HepG2 (cell line): ENCODE results near the gene MYCBPAP. TPM values are rescaled to one million over a fixed set of nuclear protein-coding genes. Genes with fewer than 3 reads are reported as not detected.

ENCODE experiments used
- ATAC-seq: fragments of 200-7000 bp; cut with Tn5 transposase; 3 replicates; pipeline ENCODE4 v1.9.1; 2020; ENCODE audit warnings: mild to moderate bottlenecking, moderate library complexity
- BruUV-seq: library from RNA; stranded (reverse); fragments of 400-500 nt; replicated peaks from 2 replicates; lab custom pipeline; 2021; lab: Mats Ljungman, UMichigan
- CTCF ChIA-PET: fragments of 300-600 bp; formaldehyde crosslinking; extraction: SDS; loops from one replicate; lab custom pipeline; 2021; ENCODE audit warnings: low total read pairs, inconsistent platforms, low intra/inter-chr PET ratio; lab: Yijun Ruan, JAX
- POLR2A ChIA-PET: fragments of 350-600 bp; sonication (Branson Sonifier 250); formaldehyde crosslinking; loops from one replicate; lab custom pipeline; 2020; ENCODE audit warnings: antibody characterized with exemption, inconsistent platforms; lab: Yijun Ruan, JAX
- DNase-seq: peaks from one replicate; pipeline ENCODE4 v3.0.0-alpha.2; 2015; ENCODE audit warnings: low spot score
- FAIRE-seq: peaks from 3 replicates; lab custom pipeline; 2011; peaks lifted over from hg19 to GRCh38; lab: Jason Lieb, UNC
- H2AFZ ChIP-seq: one replicate; pipeline ENCODE4 v1.6.1; 2011; ENCODE audit warnings: low read length, inconsistent platforms
- H3K27ac ChIP-seq: fragments of 300-600 bp; 3 replicates; pipeline ENCODE4 v1.8.0; 2011; ENCODE audit warnings: mixed run types, mild to moderate bottlenecking, mixed read lengths, low read length, inconsistent platforms; ENCODE audit not compliant: insufficient read depth; ENCODE audit errors: extremely low read length
- H3K27me3 ChIP-seq, 2 experiments: fragments of 200-600 bp in 1 of 2; 2 replicates in 1 of 2; 3 replicates in 1 of 2; pipeline versions ENCODE4 v1.6.0 to v1.8.0; 2011; ENCODE audit warnings: low read length in 2 of 2, mild to moderate bottlenecking in 2 of 2, moderate library complexity in 2 of 2, inconsistent platforms in 1 of 2; ENCODE audit not compliant: insufficient read depth in 2 of 2, control insufficient read depth in 1 of 2
- H3K36me3 ChIP-seq, 2 experiments: fragments of 200-600 bp in 1 of 2; replicated peaks in 1 of 2; 2 replicates in 1 of 2; 3 replicates in 1 of 2; pipeline versions ENCODE4 v1.5.1 to v1.8.0; 2011; ENCODE audit warnings: low read length in 2 of 2, inconsistent platforms in 1 of 2; ENCODE audit not compliant: insufficient read depth in 2 of 2, control insufficient read depth in 1 of 2
- H3K4me1 ChIP-seq: 2 replicates; pipeline ENCODE4 v1.5.1; 2012; ENCODE audit warnings: low read length, inconsistent platforms; ENCODE audit not compliant: insufficient read depth
- H3K4me2 ChIP-seq: 2 replicates; pipeline ENCODE4 v1.6.0; 2011; ENCODE audit warnings: low read depth, low read length, inconsistent platforms
- H3K4me3 ChIP-seq, 3 experiments: fragments of 200-600 bp in 1 of 3; sonication (generic), shearing (Covaris generic) in 1 of 3; replicated peaks in 1 of 3; 2 replicates each; pipeline ENCODE4 v1.5.1; 2011 to 2016; ENCODE audit warnings: low read length in 3 of 3, inconsistent platforms in 2 of 3, low read depth in 2 of 3, mild to moderate bottlenecking in 2 of 3, control low read depth in 1 of 3, mixed read lengths in 1 of 3; ENCODE audit not compliant: insufficient read depth in 1 of 3
- H3K79me2 ChIP-seq: one replicate; pipeline ENCODE4 v1.6.1; 2011; ENCODE audit warnings: low read length, inconsistent platforms; ENCODE audit not compliant: insufficient read depth
- H3K9ac ChIP-seq: 2 replicates; pipeline ENCODE4 v1.6.0; 2011; ENCODE audit warnings: mild to moderate bottlenecking, low read depth, low read length, inconsistent platforms; ENCODE audit not compliant: insufficient read depth
- H3K9me3 ChIP-seq: 2 replicates; pipeline ENCODE4 v1.5.1; 2012; ENCODE audit warnings: mild to moderate bottlenecking, low read length
- H4K20me1 ChIP-seq: 2 replicates; pipeline ENCODE4 v1.6.0; 2011; ENCODE audit warnings: inconsistent platforms, mild to moderate bottlenecking, low read length, moderate library complexity; ENCODE audit not compliant: insufficient read depth
- CSRNP1 ChIP-seq: sonication (generic); formaldehyde crosslinking; IDR thresholded peaks from 2 replicates; pipeline ENCODE4 v1.8.1; 2023; ENCODE audit warnings: mild to moderate bottlenecking, missing genetic modification reagents
- DMAP1 ChIP-seq: IDR thresholded peaks from 2 replicates; pipeline ENCODE4 v1.6.1; 2016
- HOXA7 ChIP-seq: sonication (generic); formaldehyde crosslinking; IDR thresholded peaks from 2 replicates; pipeline ENCODE4 v1.8.1; 2022; ENCODE audit warnings: mild to moderate bottlenecking, missing genetic modification reagents, moderate library complexity
- KDM2A ChIP-seq: sonication (generic); formaldehyde crosslinking; IDR thresholded peaks from 2 replicates; pipeline ENCODE4 v1.4.0; 2020; ENCODE audit warnings: low read depth, missing genetic modification reagents, borderline replicate concordance
- KLF9 ChIP-seq: IDR thresholded peaks from 2 replicates; pipeline ENCODE4 v1.6.1; 2016; ENCODE audit warnings: low read depth
- MTERF4 ChIP-seq: sonication (generic); formaldehyde crosslinking; IDR thresholded peaks from 2 replicates; pipeline ENCODE4 v1.8.0; 2023; ENCODE audit warnings: mild to moderate bottlenecking, missing genetic modification reagents
- SMYD3 ChIP-seq: sonication (generic); formaldehyde crosslinking; IDR thresholded peaks from 2 replicates; pipeline ENCODE4 v1.8.1; 2023; ENCODE audit warnings: mild to moderate bottlenecking, missing genetic modification reagents
- TAF15 ChIP-seq: fragments of 200-400 bp; formaldehyde crosslinking; IDR thresholded peaks from one replicate; pipeline ENCODE4 v1.6.1; 2018; ENCODE audit warnings: mild to moderate bottlenecking, low read depth, low read length; ENCODE audit not compliant: poor library complexity, severe bottlenecking
- ZFP41 ChIP-seq: sonication (generic); formaldehyde crosslinking; IDR thresholded peaks from 2 replicates; pipeline ENCODE4 v1.4.0; 2020; ENCODE audit warnings: mild to moderate bottlenecking, missing genetic modification reagents, borderline replicate concordance
- ZNF552 ChIP-seq: sonication (generic); formaldehyde crosslinking; IDR thresholded peaks from 2 replicates; pipeline ENCODE4 v1.9.0; 2022; ENCODE audit warnings: missing genetic modification reagents, mild to moderate bottlenecking, borderline replicate concordance
- ZNF570 ChIP-seq: sonication (generic); formaldehyde crosslinking; IDR thresholded peaks from 2 replicates; pipeline ENCODE4 v1.4.0; 2020; ENCODE audit warnings: mild to moderate bottlenecking, missing genetic modification reagents, borderline replicate concordance
- WGBS: methylation state at CpG from one replicate; pipeline ENCODE4 v1.1.6; 2017; ENCODE audit warnings: low lambda C conversion rate; 5-methylcytosine and 5-hydroxymethylcytosine counted together
- in situ Hi-C: cut with HindIII; loops from 2 replicates; pipeline ENCODE4 v1.10.0; 2017; ENCODE audit warnings: low pct_unique_long_range_greater_than_20kb; ENCODE audit not compliant: extremely low pct_ligation_motif_present
- intact Hi-C: fragments of 100-400 bp; cut with micrococcal nuclease; formaldehyde crosslinking; loops from one replicate; pipeline ENCODE4 v1.10.0; 2022; ENCODE audit not compliant: unreplicated experiment
- polyA plus RNA-seq, 8 experiments: library from polyadenylated mRNA; depleted of rRNA in 3 of 8; stranded (reverse) in 7 of 8; unstranded in 1 of 8; fragments of >200 nt; fragmentation: Illumina TruSeq in 4 of 8; extraction: Trizol in 4 of 8; gene quantifications; 2 replicates each; pipeline versions ENCODE4 v1.2.1 to v1.2.3, GENCODE V29; 2011 to 2016; ENCODE audit warnings: low read depth in 4 of 8, missing spikeins in 1 of 8, mixed read lengths in 1 of 8; ENCODE audit not compliant: insufficient read depth in 1 of 8
- total RNA-seq, 5 experiments: library from RNA; depleted of rRNA; stranded (reverse); fragments of >200 nt; fragmentation: Illumina TruSeq; extraction: Trizol; gene quantifications; 2 replicates each; pipeline ENCODE4 v1.2.3, GENCODE V29; 2016; ENCODE audit warnings: low read depth in 1 of 5
- TF ChIP-seq, protein P1 (sequence below): sonication (generic); formaldehyde crosslinking; IDR thresholded peaks from 2 replicates; pipeline ENCODE4 v1.8.0; 2022; ENCODE audit warnings: missing genetic modification reagents, mild to moderate bottlenecking, borderline replicate concordance
- TF ChIP-seq, protein P2 (sequence below): sonication (generic); formaldehyde crosslinking; IDR thresholded peaks from 2 replicates; pipeline ENCODE4 v1.5.1; 2020; ENCODE audit warnings: missing genetic modification reagents, mild to moderate bottlenecking, borderline replicate concordance

Gene MYCBPAP
- total and polyA plus RNA-seq, 2 of the 13 experiments (the other 11 are each of a cell fraction or from before 2014, with no cell fraction given) = 0.22 to 0.24 TPM

- no peak for TF ChIP-seq MTERF4
Observed at GRCh38 chr17:50531428-50532025, 23.3 kb downstream of the MYCBPAP start (continued).

GRCh38 chr17:50532452-50533024, 24.3 kb downstream of the MYCBPAP start, which contains the start of gene EPN3:
EPN3 (plus strand) TSS chr17:50532735; CDS start chr17:50536557, 3,822 bp downstream.
- intact Hi-C loops = no loop called here
- CTCF ChIA-PET = no interaction called here
- TF ChIP-seq, protein P1, sequence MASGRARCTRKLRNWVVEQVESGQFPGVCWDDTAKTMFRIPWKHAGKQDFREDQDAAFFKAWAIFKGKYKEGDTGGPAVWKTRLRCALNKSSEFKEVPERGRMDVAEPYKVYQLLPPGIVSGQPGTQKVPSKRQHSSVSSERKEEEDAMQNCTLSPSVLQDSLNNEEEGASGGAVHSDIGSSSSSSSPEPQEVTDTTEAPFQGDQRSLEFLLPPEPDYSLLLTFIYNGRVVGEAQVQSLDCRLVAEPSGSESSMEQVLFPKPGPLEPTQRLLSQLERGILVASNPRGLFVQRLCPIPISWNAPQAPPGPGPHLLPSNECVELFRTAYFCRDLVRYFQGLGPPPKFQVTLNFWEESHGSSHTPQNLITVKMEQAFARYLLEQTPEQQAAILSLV (CRISPR knock-in tag) = no peak
- TF ChIP-seq KLF9 (CRISPR knock-in tag) (no peak), ZNF552 (no peak), ZFP41 (CRISPR knock-in tag) (no peak), SMYD3 (CRISPR knock-in tag) (no peak), TAF15 (peak; percentile 27), HOXA7 (no peak), CSRNP1 (CRISPR knock-in tag) (no peak), DMAP1 (CRISPR knock-in tag) (no peak), ZNF570 (CRISPR knock-in tag) (no peak), KDM2A (CRISPR knock-in tag) (peak; percentile 73; the same call in 1 of the 2 replicates)
- TF ChIP-seq, protein P2, sequence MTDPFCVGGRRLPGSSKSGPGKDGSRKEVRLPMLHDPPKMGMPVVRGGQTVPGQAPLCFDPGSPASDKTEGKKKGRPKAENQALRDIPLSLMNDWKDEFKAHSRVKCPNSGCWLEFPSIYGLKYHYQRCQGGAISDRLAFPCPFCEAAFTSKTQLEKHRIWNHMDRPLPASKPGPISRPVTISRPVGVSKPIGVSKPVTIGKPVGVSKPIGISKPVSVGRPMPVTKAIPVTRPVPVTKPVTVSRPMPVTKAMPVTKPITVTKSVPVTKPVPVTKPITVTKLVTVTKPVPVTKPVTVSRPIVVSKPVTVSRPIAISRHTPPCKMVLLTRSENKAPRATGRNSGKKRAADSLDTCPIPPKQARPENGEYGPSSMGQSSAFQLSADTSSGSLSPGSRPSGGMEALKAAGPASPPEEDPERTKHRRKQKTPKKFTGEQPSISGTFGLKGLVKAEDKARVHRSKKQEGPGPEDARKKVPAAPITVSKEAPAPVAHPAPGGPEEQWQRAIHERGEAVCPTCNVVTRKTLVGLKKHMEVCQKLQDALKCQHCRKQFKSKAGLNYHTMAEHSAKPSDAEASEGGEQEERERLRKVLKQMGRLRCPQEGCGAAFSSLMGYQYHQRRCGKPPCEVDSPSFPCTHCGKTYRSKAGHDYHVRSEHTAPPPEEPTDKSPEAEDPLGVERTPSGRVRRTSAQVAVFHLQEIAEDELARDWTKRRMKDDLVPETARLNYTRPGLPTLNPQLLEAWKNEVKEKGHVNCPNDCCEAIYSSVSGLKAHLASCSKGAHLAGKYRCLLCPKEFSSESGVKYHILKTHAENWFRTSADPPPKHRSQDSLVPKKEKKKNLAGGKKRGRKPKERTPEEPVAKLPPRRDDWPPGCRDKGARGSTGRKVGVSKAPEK (CRISPR knock-in tag) = no peak

More at GRCh38 chr17:50532452-50533024, 24.3 kb downstream of the MYCBPAP start, which contains the start of gene EPN3:
- ATAC-seq = peak; percentile 57
- Histone ChIP-seq H3K36me3 (no peaks in the 10 kb centered on the region), H3K4me3 (peak within 1 kb of the TSS; percentile 19 to 64 (median 32); a peak in 5 of 6 replicates), H3K4me1 (peaks cover 61% of the 10 kb centered on the region), H4K20me1 (no peaks in the 10 kb centered on the region), H3K4me2 (peak within 1 kb of the TSS; percentile 71), H3K9me3 (no peaks in the 10 kb centered on the region), H2AFZ (no peak within 1 kb of the TSS), H3K9ac (peak within 1 kb of the TSS; percentile 13; the same call in 1 of the 2 replicates), H3K27me3 (peaks cover 5 to 43% of the 10 kb centered on the region in 2 experiments; a peak in 4 of 5 replicates), H3K79me2 (no peaks in the 10 kb centered on the region), H3K27ac (no peak within 1 kb of the TSS)
- under 1% methylated on average over 11 of the region's 21 CpGs for WGBS
- DNase-seq = no peak
- in situ Hi-C loops = no loop called here
- POLR2A ChIA-PET = interaction anchor here (1.2 to 3.8 kb wide), 3 partner anchors 9 to 136 kb away, joined by 4 to 40 read pairs (median 14); partner anchors contain the start of gene LRRC59
- no TSS peak for BruUV-seq
- no peak for FAIRE-seq
